ENCODE data around the gene SUPT20H. TPM values are rescaled to one million over a fixed set of nuclear protein-coding genes. Genes with fewer than 3 reads are reported as not detected.
"Not testable (repeated sequence)": the region's sequence is repeated elsewhere in the genome, so short reads cannot be mapped to it uniquely, and the experiment has no call there.

SUPT20H gene
- total RNA-seq, 1 donor from 2014 or later: 56.1 TPM

DNA sequence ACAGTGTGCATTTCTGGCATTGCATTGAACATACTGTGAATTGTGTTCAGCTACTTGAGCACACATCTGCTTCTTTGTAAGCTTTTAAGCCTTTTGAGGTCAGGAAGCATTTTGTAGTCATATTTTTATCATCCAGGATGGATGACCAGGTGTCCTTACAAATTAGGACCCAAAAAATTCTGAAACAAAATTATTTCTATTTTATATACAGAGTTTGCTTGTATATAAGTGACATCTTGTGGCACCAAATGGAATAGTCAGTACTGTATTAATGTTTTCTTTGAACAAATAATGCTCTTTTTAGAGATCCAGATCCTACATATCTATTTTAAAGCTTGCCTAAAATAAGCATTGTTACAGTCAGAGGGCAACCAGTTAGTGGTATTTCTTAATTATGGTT is 9.5 kb upstream of the SUPT20H start:
- Mint-ChIP-seq H3K4me3 (ENCODE audit: unreplicated experiment) (no peak overlapping the region), H3K27me3 (ENCODE audit: unreplicated experiment) (peaks cover 4% of the 10 kb centered on the region), H3K36me3 (ENCODE audit: low read depth, unreplicated experiment) (no peaks in the 10 kb centered on the region), H3K4me1 (ENCODE audit: unreplicated experiment) (peaks cover 1% of the 10 kb centered on the region), H3K9me3 (ENCODE audit: unreplicated experiment) (no peaks in the 10 kb centered on the region), H3K27ac (ENCODE audit: unreplicated experiment) (no peak overlapping the region)
- TF ChIP-seq, protein P1, sequence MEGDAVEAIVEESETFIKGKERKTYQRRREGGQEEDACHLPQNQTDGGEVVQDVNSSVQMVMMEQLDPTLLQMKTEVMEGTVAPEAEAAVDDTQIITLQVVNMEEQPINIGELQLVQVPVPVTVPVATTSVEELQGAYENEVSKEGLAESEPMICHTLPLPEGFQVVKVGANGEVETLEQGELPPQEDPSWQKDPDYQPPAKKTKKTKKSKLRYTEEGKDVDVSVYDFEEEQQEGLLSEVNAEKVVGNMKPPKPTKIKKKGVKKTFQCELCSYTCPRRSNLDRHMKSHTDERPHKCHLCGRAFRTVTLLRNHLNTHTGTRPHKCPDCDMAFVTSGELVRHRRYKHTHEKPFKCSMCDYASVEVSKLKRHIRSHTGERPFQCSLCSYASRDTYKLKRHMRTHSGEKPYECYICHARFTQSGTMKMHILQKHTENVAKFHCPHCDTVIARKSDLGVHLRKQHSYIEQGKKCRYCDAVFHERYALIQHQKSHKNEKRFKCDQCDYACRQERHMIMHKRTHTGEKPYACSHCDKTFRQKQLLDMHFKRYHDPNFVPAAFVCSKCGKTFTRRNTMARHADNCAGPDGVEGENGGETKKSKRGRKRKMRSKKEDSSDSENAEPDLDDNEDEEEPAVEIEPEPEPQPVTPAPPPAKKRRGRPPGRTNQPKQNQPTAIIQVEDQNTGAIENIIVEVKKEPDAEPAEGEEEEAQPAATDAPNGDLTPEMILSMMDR (IDR thresholded peaks at IDR 0.05; ENCODE audit: unreplicated experiment): no peak
- DNase-seq (ENCODE audit: low spot score): no peak

DNA sequence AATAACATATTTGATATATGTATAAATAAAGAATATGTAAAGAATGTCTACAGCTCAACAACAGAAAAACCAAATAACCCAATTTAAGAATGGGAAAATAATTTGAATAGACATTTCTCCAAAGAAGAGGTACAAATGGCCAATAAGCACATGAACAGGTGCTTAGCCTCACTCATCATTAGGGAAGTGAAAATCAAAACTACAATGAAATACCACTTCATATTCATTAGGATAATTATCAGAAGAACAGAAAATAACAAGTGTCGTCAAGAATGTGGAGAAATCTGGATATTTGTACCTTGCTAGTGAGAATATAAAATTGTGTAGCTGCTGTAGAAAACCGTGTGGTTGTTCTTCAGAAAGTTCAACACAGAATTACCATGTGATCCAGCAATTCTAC is 8.4 kb upstream of the SUPT20H start:
- H3K36me3 Mint-ChIP-seq (ENCODE audit: low read depth, unreplicated experiment): no peaks in the 10 kb centered on the region
- no peak overlapping the region for H3K27ac Mint-ChIP-seq (ENCODE audit: unreplicated experiment)
- no peak overlapping the region for H3K4me3 Mint-ChIP-seq (ENCODE audit: unreplicated experiment)
- TF ChIP-seq, protein P1 (IDR thresholded peaks at IDR 0.05; ENCODE audit: unreplicated experiment): no peak
- no peak for DNase-seq (ENCODE audit: low spot score)
- no peaks in the 10 kb centered on the region for H3K9me3 Mint-ChIP-seq (ENCODE audit: unreplicated experiment)
- H3K4me1 Mint-ChIP-seq (ENCODE audit: unreplicated experiment): no peaks in the 10 kb centered on the region
- peaks cover 2% of the 10 kb centered on the region for H3K27me3 Mint-ChIP-seq (ENCODE audit: unreplicated experiment)

DNA sequence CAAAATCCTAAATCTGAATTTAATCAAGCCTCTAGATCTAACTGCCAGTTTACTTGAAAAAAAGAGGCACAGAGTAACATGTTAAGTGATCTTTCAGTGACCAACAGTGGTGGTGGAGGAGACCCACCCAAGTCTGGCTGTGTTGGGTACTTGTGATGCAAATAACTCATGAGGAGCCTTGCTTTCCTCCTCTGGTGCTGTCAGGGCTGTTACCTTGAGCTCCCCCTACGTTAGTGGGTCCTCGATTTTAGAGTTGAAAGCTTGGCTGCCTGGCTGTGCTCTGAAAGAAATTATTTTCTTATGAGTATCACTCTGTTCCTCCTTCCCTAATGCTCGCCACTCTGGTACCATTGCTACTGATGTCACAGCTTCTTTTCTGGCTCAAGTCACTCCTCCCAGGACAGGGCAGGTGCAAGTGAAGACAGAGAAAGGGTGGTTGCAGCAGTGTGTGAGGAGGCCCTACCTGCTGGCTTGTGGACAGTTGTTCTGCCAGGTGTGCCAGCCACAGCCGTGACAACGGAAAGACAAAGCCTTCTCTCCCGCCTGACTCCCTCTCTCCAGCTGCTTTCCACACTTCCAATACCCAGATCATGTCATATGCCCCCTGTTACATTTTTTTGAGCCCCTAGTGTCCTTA is 6.5 kb upstream of the SUPT20H start:
- TF ChIP-seq, protein P1 (IDR thresholded peaks at IDR 0.05; ENCODE audit: unreplicated experiment): no peak
- no peak for DNase-seq (ENCODE audit: low spot score)
- Mint-ChIP-seq H3K9me3 (ENCODE audit: unreplicated experiment) (no peaks in the 10 kb centered on the region), H3K27ac (ENCODE audit: unreplicated experiment) (no peak overlapping the region), H3K27me3 (ENCODE audit: unreplicated experiment) (no peaks in the 10 kb centered on the region), H3K4me3 (ENCODE audit: unreplicated experiment) (no peak overlapping the region), H3K36me3 (ENCODE audit: low read depth, unreplicated experiment) (no peaks in the 10 kb centered on the region), H3K4me1 (ENCODE audit: unreplicated experiment) (no peaks in the 10 kb centered on the region)

DNA sequence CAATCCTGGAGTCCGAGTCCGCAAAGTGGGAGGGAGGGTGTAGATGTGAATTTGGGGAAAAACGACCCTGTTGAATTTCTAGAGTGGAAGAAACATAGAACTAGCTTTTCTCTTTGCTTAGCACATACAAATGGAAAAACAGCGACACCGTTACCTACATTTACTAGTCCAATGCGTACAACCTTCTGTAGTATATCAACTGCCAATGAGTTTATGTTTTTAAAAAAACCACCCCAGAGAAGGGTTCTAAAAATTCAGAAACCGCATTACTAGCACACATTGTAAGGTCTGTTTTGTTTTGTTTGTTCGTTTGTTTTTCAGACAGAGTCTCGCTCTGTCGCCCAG is 332 bp upstream of the SUPT20H start:
- H3K36me3 Mint-ChIP-seq (ENCODE audit: low read depth, unreplicated experiment): peaks cover 8% of the 10 kb centered on the region
- TF ChIP-seq, protein P1 (IDR thresholded peaks at IDR 0.05; ENCODE audit: unreplicated experiment): no peak
- H3K27me3 Mint-ChIP-seq (ENCODE audit: unreplicated experiment): no peaks in the 10 kb centered on the region
- H3K27ac Mint-ChIP-seq (ENCODE audit: unreplicated experiment): peak overlapping the region; percentile 41
- no peak for DNase-seq (ENCODE audit: low spot score)
- H3K4me3 Mint-ChIP-seq (ENCODE audit: unreplicated experiment): peak overlapping the region; percentile 96
- no peaks in the 10 kb centered on the region for H3K9me3 Mint-ChIP-seq (ENCODE audit: unreplicated experiment)
- peaks cover 11% of the 10 kb centered on the region for H3K4me1 Mint-ChIP-seq (ENCODE audit: unreplicated experiment)

DNA sequence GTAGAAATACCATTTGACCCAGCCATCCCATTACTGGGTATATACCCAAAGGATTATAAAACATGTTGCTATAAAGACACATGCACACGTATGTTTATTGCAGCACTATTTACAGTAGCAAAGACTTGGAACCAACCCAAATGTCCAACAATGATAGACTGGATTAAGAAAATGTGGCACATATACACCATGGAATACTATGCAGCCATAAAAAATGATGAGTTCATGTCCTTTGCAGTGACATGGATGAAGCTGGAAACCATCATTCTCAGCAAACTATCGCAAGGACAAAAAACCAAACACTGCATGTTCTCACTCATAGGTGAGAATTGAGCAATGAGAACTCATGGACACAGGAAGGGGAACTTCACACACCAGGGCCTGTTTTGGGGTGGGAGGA is 3.3 kb downstream of the SUPT20H start:
- not testable (repeated sequence) for H3K27me3 Mint-ChIP-seq (ENCODE audit: unreplicated experiment)
- H3K4me3 Mint-ChIP-seq (ENCODE audit: unreplicated experiment): peak overlapping the region; percentile 65
- H3K36me3 Mint-ChIP-seq (ENCODE audit: low read depth, unreplicated experiment): peaks cover 13% of the 10 kb centered on the region

DNA sequence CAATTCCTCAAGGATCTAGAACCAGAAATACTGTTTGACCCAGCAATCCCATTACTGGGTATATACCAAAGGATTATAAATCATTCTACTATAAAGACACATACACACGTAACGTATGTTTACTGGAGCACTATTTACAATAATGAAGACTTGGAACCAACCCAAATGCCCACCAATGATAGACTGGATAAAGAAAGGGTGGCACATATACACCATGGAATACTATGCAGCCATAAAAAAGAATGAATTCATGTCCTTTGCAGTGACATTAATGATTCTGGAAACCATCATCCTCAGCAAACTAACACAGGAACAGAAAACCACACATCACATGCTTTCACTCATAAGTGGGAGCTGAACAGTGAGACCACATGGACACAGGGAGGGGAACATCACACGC is 6.4 kb downstream of the SUPT20H start:
- not testable (repeated sequence) for H3K4me1 Mint-ChIP-seq (ENCODE audit: unreplicated experiment); H3K27me3 Mint-ChIP-seq (ENCODE audit: unreplicated experiment); H3K27ac Mint-ChIP-seq (ENCODE audit: unreplicated experiment); DNase-seq (ENCODE audit: low spot score); H3K4me3 Mint-ChIP-seq (ENCODE audit: unreplicated experiment); H3K9me3 Mint-ChIP-seq (ENCODE audit: unreplicated experiment)
- peaks cover 13% of the 10 kb centered on the region for H3K36me3 Mint-ChIP-seq (ENCODE audit: low read depth, unreplicated experiment)

More for the DNA sequence above, 3.3 kb downstream of the SUPT20H start:
- peaks cover 11% of the 10 kb centered on the region for H3K4me1 Mint-ChIP-seq (ENCODE audit: unreplicated experiment)
- DNase-seq (ENCODE audit: low spot score); H3K27ac Mint-ChIP-seq (ENCODE audit: unreplicated experiment); H3K9me3 Mint-ChIP-seq (ENCODE audit: unreplicated experiment): not testable (repeated sequence)

Data from endothelial cell (in vitro differentiated cells).